HT1080 (cell line): Measurements from ENCODE around the gene C12orf50. TPM values are rescaled to one million over a fixed set of nuclear protein-coding genes. Genes with fewer than 3 reads are reported as not detected.

Experiments used
- small RNA-seq: library from RNA; depleted of rRNA; stranded (forward); fragments of <200 nt; gene quantifications from one replicate; pipeline ENCODE3, GENCODE V24; 2014
- total RNA-seq: library from RNA; depleted of rRNA; stranded (reverse); fragments of >200 nt; shearing (Covaris generic); gene quantifications from 2 replicates; pipeline ENCODE4 v1.2.3, GENCODE V29; 2014; rRNA removed

C12orf50 gene
- total RNA-seq, 1 experiment from 2014 or later = not detected

Small RNAs within 50 kb of the gene (small RNA-seq; reads per million reads assigned to genes)
- gene RNA5SP364 = not detected

Other genes starting within 250 kb of the C12orf50 start
- gene CEP290, start 112.7 kb upstream of the C12orf50 start, total RNA-seq = 5.7 and 5.8 TPM in 2 replicates
- 16.8 and 17.9 TPM in 2 replicates for gene TMTC3, start 112.9 kb upstream of the C12orf50 start, total RNA-seq